GM23248 (cell line): ENCODE measurements around the gene APC. TPM values are rescaled to one million over a fixed set of nuclear protein-coding genes. Genes with fewer than 3 reads are reported as not detected.

Source experiments
- DNase-seq: peaks from one replicate; pipeline ENCODE4 v3.0.0-alpha.2; 2015
- H2AFZ ChIP-seq: fragments of 200-600 bp; sonication (generic); 2 replicates; pipeline ENCODE4 v1.6.1; 2016; ENCODE audit warnings: antibody characterized with exemption
- H3F3A ChIP-seq: fragments of 200-600 bp; sonication (generic); 2 replicates; pipeline ENCODE4 v1.6.1; 2016; ENCODE audit warnings: mild to moderate bottlenecking, antibody characterized with exemption, mixed run types; ENCODE audit not compliant: insufficient read depth
- H3K27ac ChIP-seq: fragments of 200-600 bp; sonication (generic); 2 replicates; pipeline ENCODE4 v1.5.1; 2016; ENCODE audit warnings: mild to moderate bottlenecking
- H3K27me3 ChIP-seq: fragments of 200-600 bp; sonication (generic); replicated peaks from 2 replicates; pipeline ENCODE4 v1.6.1; 2016; ENCODE audit warnings: mild to moderate bottlenecking; ENCODE audit not compliant: insufficient read depth
- H3K36me3 ChIP-seq: fragments of 200-600 bp; sonication (generic); 2 replicates; pipeline ENCODE4 v1.6.1; 2016; ENCODE audit warnings: low read depth, mild to moderate bottlenecking
- H3K4me1 ChIP-seq: fragments of 200-600 bp; sonication (generic); 2 replicates; pipeline ENCODE4 v1.6.1; 2016; ENCODE audit warnings: mild to moderate bottlenecking; ENCODE audit not compliant: insufficient read depth
- H3K4me2 ChIP-seq: fragments of 200-600 bp; sonication (generic); one replicate; pipeline ENCODE4 v1.6.1; 2016; ENCODE audit warnings: mild to moderate bottlenecking; ENCODE audit not compliant: unreplicated experiment
- H3K4me3 ChIP-seq: fragments of 200-600 bp; sonication (generic); 2 replicates; pipeline ENCODE4 v1.5.1; 2016; ENCODE audit warnings: mild to moderate bottlenecking
- H3K79me2 ChIP-seq: fragments of 200-600 bp; sonication (generic); 2 replicates; pipeline ENCODE4 v1.6.1; 2016; ENCODE audit warnings: mild to moderate bottlenecking; ENCODE audit not compliant: insufficient read depth
- H3K9ac ChIP-seq: fragments of 200-600 bp; sonication (generic); 2 replicates; pipeline ENCODE4 v1.6.1; 2016; ENCODE audit warnings: mild to moderate bottlenecking
- H3K9me2 ChIP-seq: fragments of 200-600 bp; sonication (generic); 2 replicates; pipeline ENCODE4 v1.6.1; 2016; ENCODE audit warnings: mixed run types, mild to moderate bottlenecking, moderate library complexity; ENCODE audit not compliant: insufficient read depth
- H3K9me3 ChIP-seq: fragments of 200-600 bp; sonication (generic); one replicate; pipeline ENCODE4 v1.6.1; 2017; ENCODE audit warnings: low read depth
- H4K20me1 ChIP-seq: fragments of 200-600 bp; sonication (generic); 2 replicates; pipeline ENCODE4 v1.6.0; 2016; ENCODE audit not compliant: insufficient read depth
- EZH2 ChIP-seq: fragments of 200-600 bp; sonication (generic); IDR thresholded peaks from 2 replicates; pipeline ENCODE4 v1.6.1; 2018; ENCODE audit warnings: antibody characterized with exemption, mild to moderate bottlenecking; ENCODE audit not compliant: insufficient read depth, poor library complexity, severe bottlenecking
- EZH2phosphoT487 ChIP-seq: fragments of 200-600 bp; sonication (generic); IDR thresholded peaks from 2 replicates; pipeline ENCODE4 v1.6.1; 2018; ENCODE audit warnings: antibody characterized with exemption, moderate library complexity, mild to moderate bottlenecking, low read depth; ENCODE audit not compliant: insufficient read depth
- WGBS, 2 experiments: methylation state at CpG; one replicate each; pipeline ENCODE4 v1.1.6; 2015 to 2017; ENCODE audit warnings: low lambda C conversion rate in 2 of 2, low coverage in 1 of 2; ENCODE audit errors: missing lambda C conversion rate in 2 of 2; 5-methylcytosine and 5-hydroxymethylcytosine counted together
- in situ Hi-C: fragments of 300-500 bp; cut with MboI; formaldehyde crosslinking; loops from 2 replicates; pipeline ENCODE4 v1.15.0; 2020
- polyA plus RNA-seq: library from polyadenylated mRNA; unstranded; fragments of >200 nt; fragmentation: Nextera tagmentation; extraction: Ambion mirVana; gene quantifications from 2 replicates; pipeline ENCODE4 v1.2.1, GENCODE V29; 2016
- total RNA-seq: library from RNA; depleted of rRNA; stranded (reverse); fragments of >200 nt; shearing (Covaris generic); gene quantifications from 2 replicates; pipeline ENCODE4 v1.2.3, GENCODE V29; 2014

APC gene
- total and polyA plus RNA-seq, 2 experiments from 2014 or later: 18.1 to 34.2 TPM

GRCh38 chr5:112795944-112796678 is 58.4 kb downstream of the APC start:
- in situ Hi-C loops: no loop called here
- no peak overlapping the region for H3K4me2 ChIP-seq
- WGBS, 2 experiments: 90 to 98% methylated on average over 2 of the region's 2 CpGs

GRCh38 chr5:112799661-112800060 is 62.0 kb downstream of the APC start:
- Histone ChIP-seq H3K9me3 (no peaks in the 10 kb centered on the region), H3F3A (no peaks in the 10 kb centered on the region), H3K79me2 (no peaks in the 10 kb centered on the region), H3K4me1 (no peaks in the 10 kb centered on the region), H3K4me3 (no peak overlapping the region), H3K9me2 (no peaks in the 10 kb centered on the region), H4K20me1 (no peaks in the 10 kb centered on the region), H3K36me3 (peaks cover 15% of the 10 kb centered on the region), H3K27ac (no peak overlapping the region), H2AFZ (no peak overlapping the region), H3K27me3 (no peaks in the 10 kb centered on the region), H3K4me2 (no peak overlapping the region), H3K9ac (no peak overlapping the region)
- TF ChIP-seq EZH2phosphoT487 (no peak), EZH2 (no peak)
- WGBS, 2 experiments: 91 to 93% methylated on average over 3 of the region's 3 CpGs
- in situ Hi-C loops: no loop called here
- no peak for DNase-seq

More at GRCh38 chr5:112795944-112796678, 58.4 kb downstream of the APC start:
- TF ChIP-seq EZH2phosphoT487 (no peak), EZH2 (no peak)
- Histone ChIP-seq H4K20me1 (no peaks in the 10 kb centered on the region), H3K4me1 (no peaks in the 10 kb centered on the region), H3F3A (no peaks in the 10 kb centered on the region), H3K9me2 (no peaks in the 10 kb centered on the region), H3K4me3 (no peak overlapping the region), H3K79me2 (no peaks in the 10 kb centered on the region), H3K9me3 (no peaks in the 10 kb centered on the region), H3K27ac (no peak overlapping the region), H3K36me3 (peaks cover 25% of the 10 kb centered on the region), H3K27me3 (no peaks in the 10 kb centered on the region), H2AFZ (no peak overlapping the region), H3K9ac (no peak overlapping the region)
- DNase-seq: no peak

- Histone ChIP-seq H3K79me2 (no peaks in the 10 kb centered on the region), H3K36me3 (peaks cover 16% of the 10 kb centered on the region), H3K4me1 (no peaks in the 10 kb centered on the region), H3K27ac (no peak overlapping the region), H3K4me3 (no peak overlapping the region), H4K20me1 (no peaks in the 10 kb centered on the region), H3K4me2 (no peak overlapping the region), H3K9me3 (no peaks in the 10 kb centered on the region), H3K9me2 (no peaks in the 10 kb centered on the region), H3K9ac (no peak overlapping the region), H3K27me3 (no peaks in the 10 kb centered on the region), H2AFZ (no peak overlapping the region), H3F3A (no peaks in the 10 kb centered on the region)
- in situ Hi-C loops: no loop called here
- no peak for DNase-seq
- no peak for TF ChIP-seq EZH2phosphoT487
- no peak for TF ChIP-seq EZH2
- 95% methylated on average over 6 of the region's 6 CpGs for WGBS, 2 experiments
These were observed 63.2 kb downstream of the APC start for GRCh38 chr5:112800891-112801290.

- H3K4me2 ChIP-seq: no peak overlapping the region
These were observed 73.3 kb downstream of the APC start for GRCh38 chr5:112811023-112811422.

More at GRCh38 chr5:112811023-112811422, 73.3 kb downstream of the APC start:
- Histone ChIP-seq H3K36me3 (peaks cover 5% of the 10 kb centered on the region; the same call in 1 of the 2 replicates), H4K20me1 (no peaks in the 10 kb centered on the region), H3K4me3 (no peak overlapping the region), H3K9me2 (no peaks in the 10 kb centered on the region; the same call in 1 of the 2 replicates), H3K27ac (no peak overlapping the region), H2AFZ (no peak overlapping the region), H3K79me2 (no peaks in the 10 kb centered on the region), H3K9me3 (no peaks in the 10 kb centered on the region), H3K4me1 (no peaks in the 10 kb centered on the region), H3K27me3 (no peaks in the 10 kb centered on the region), H3F3A (no peaks in the 10 kb centered on the region), H3K9ac (no peak overlapping the region)
- no peak for DNase-seq
- WGBS, 2 experiments: 100% methylated on average over 1 of the region's 1 CpG
- in situ Hi-C loops: no loop called here
- TF ChIP-seq EZH2phosphoT487 (no peak), EZH2 (no peak)
